GM23338 (cell line): ENCODE data around the gene VAMP8.

Source experiments
- CREB1 ChIP-seq: fragments of 250-450 bp; sonication (Bioruptor Pico); IDR thresholded peaks from 2 replicates; pipeline ENCODE4 v1.5.0; 2020; ENCODE audit warnings: low read depth, mild to moderate bottlenecking, moderate library complexity
- CTCF ChIP-seq, 2 experiments: fragments of 200-600 bp in 1 of 2; sonication (generic) in 1 of 2; conservative IDR thresholded peaks; 2 replicates each; pipeline versions ENCODE4 v1.5.1 to v1.6.1; 2016 to 2017; ENCODE audit warnings: antibody characterized with exemption in 2 of 2, low read depth in 2 of 2, mild to moderate bottlenecking in 2 of 2, moderate library complexity in 1 of 2
- EZH2 ChIP-seq: fragments of 200-600 bp; sonication (generic); IDR thresholded peaks from one replicate; pipeline ENCODE4 v1.8.0; 2017; ENCODE audit warnings: antibody characterized with exemption, mild to moderate bottlenecking, low read depth; ENCODE audit not compliant: unreplicated experiment
- EZH2phosphoT487 ChIP-seq: fragments of 200-600 bp; sonication (generic); IDR thresholded peaks from one replicate; pipeline ENCODE4 v1.8.1; 2018; ENCODE audit warnings: antibody characterized with exemption; ENCODE audit not compliant: unreplicated experiment
- JUNB ChIP-seq: IDR thresholded peaks from one replicate; pipeline ENCODE4 v1.6.1; 2016; ENCODE audit warnings: antibody characterized with exemption; ENCODE audit not compliant: unreplicated experiment
- NANOG ChIP-seq: IDR thresholded peaks from 2 replicates; pipeline ENCODE4 v1.6.1; 2016; ENCODE audit warnings: antibody characterized with exemption, borderline replicate concordance
- POLR2AphosphoS5 ChIP-seq: IDR thresholded peaks from 2 replicates; pipeline ENCODE4 v1.6.1; 2016; ENCODE audit warnings: antibody characterized with exemption, low read depth
- STAT1 ChIP-seq: IDR thresholded peaks from one replicate; pipeline ENCODE4 v1.6.1; 2016; ENCODE audit warnings: antibody characterized with exemption; ENCODE audit not compliant: unreplicated experiment
- ZNF114 ChIP-seq: fragments of 250-450 bp; sonication (Bioruptor Pico); IDR thresholded peaks from 2 replicates; pipeline ENCODE4 v1.5.0; 2020; ENCODE audit warnings: mild to moderate bottlenecking, moderate library complexity
- ZNF331 ChIP-seq: fragments of 250-450 bp; sonication (Bioruptor Pico); IDR thresholded peaks from 2 replicates; pipeline ENCODE4 v1.5.0; 2020; ENCODE audit warnings: low read depth, mild to moderate bottlenecking, moderate library complexity
- ZNF462 ChIP-seq: fragments of 250-450 bp; sonication (Bioruptor Pico); IDR thresholded peaks from 2 replicates; pipeline ENCODE4 v1.5.0; 2020; ENCODE audit warnings: mild to moderate bottlenecking, moderate library complexity
- TF ChIP-seq, protein P1 (sequence below): IDR thresholded peaks from one replicate; pipeline ENCODE4 v1.6.1; 2018; ENCODE audit warnings: antibody characterized with exemption; ENCODE audit not compliant: unreplicated experiment
- TF ChIP-seq, protein P2 (sequence below): IDR thresholded peaks from 2 replicates; pipeline ENCODE4 v1.6.1; 2016; ENCODE audit warnings: antibody characterized with exemption

DNA sequence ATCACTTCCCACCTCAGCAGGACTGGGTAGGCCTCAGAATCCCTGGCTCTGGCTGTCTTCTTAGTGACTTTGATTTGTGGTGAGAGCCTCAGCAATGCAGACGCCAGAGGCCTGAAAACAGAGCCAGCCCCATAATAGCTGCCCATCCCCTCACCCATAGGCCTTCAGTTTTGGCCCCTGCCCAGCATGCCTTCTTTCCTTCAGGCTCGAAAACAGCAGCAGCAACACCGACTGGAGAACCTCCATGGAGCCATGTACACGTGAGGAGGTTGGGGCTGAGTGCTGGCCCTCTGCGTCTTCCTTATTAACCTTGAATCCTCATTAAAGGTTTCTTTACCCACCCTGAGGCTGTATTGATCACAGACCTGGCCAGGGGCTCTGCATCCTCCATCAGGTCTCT, 19.9 kb downstream of the VAMP8 start:
- TF ChIP-seq EZH2 (no peak), POLR2AphosphoS5 (no peak), CTCF (conservative IDR thresholded peaks at IDR 0.05; ENCODE audit: low read depth in 2 of 2) (no peak), EZH2phosphoT487 (no peak), STAT1 (no peak), JUNB (no peak), ZNF462 (CRISPR knock-in tag) (no peak), ZNF114 (no peak), NANOG (no peak), CREB1 (CRISPR knock-in tag) (no peak), ZNF331 (CRISPR knock-in tag) (no peak)
- TF ChIP-seq, protein P1, sequence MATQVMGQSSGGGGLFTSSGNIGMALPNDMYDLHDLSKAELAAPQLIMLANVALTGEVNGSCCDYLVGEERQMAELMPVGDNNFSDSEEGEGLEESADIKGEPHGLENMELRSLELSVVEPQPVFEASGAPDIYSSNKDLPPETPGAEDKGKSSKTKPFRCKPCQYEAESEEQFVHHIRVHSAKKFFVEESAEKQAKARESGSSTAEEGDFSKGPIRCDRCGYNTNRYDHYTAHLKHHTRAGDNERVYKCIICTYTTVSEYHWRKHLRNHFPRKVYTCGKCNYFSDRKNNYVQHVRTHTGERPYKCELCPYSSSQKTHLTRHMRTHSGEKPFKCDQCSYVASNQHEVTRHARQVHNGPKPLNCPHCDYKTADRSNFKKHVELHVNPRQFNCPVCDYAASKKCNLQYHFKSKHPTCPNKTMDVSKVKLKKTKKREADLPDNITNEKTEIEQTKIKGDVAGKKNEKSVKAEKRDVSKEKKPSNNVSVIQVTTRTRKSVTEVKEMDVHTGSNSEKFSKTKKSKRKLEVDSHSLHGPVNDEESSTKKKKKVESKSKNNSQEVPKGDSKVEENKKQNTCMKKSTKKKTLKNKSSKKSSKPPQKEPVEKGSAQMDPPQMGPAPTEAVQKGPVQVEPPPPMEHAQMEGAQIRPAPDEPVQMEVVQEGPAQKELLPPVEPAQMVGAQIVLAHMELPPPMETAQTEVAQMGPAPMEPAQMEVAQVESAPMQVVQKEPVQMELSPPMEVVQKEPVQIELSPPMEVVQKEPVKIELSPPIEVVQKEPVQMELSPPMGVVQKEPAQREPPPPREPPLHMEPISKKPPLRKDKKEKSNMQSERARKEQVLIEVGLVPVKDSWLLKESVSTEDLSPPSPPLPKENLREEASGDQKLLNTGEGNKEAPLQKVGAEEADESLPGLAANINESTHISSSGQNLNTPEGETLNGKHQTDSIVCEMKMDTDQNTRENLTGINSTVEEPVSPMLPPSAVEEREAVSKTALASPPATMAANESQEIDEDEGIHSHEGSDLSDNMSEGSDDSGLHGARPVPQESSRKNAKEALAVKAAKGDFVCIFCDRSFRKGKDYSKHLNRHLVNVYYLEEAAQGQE, result no peak
- TF ChIP-seq, protein P2, sequence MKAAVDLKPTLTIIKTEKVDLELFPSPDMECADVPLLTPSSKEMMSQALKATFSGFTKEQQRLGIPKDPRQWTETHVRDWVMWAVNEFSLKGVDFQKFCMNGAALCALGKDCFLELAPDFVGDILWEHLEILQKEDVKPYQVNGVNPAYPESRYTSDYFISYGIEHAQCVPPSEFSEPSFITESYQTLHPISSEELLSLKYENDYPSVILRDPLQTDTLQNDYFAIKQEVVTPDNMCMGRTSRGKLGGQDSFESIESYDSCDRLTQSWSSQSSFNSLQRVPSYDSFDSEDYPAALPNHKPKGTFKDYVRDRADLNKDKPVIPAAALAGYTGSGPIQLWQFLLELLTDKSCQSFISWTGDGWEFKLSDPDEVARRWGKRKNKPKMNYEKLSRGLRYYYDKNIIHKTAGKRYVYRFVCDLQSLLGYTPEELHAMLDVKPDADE, result no peak
